GM21619 (cell line): Measurements from ENCODE around the gene GALNT7.
A peak's percentile ranks its signal among the peaks of the same experiment; 100 is the strongest.

Experiments used
- ATAC-seq: cut with Tn5 transposase; IDR thresholded peaks from one replicate; pipeline ENCODE4 v1.9.1; 2021; ENCODE audit not compliant: unreplicated experiment

Gene GALNT7

GRCh38 chr4:173261052-173261451 is 92.4 kb downstream of the GALNT7 start:
- ATAC-seq: no peak

- no peak for ATAC-seq
Observed at GRCh38 chr4:173262375-173262774, 93.8 kb downstream of the GALNT7 start.

- peak; percentile 7 for ATAC-seq
Observed at GRCh38 chr4:173264245-173264644, 95.6 kb downstream of the GALNT7 start.

GRCh38 chr4:173264684-173265185 is 96.1 kb downstream of the GALNT7 start:
- peak; percentile 91 for ATAC-seq

- ATAC-seq: no peak
Observed at GRCh38 chr4:173265751-173266150, 97.1 kb downstream of the GALNT7 start.

GRCh38 chr4:173267711-173268110 is 99.1 kb downstream of the GALNT7 start:
- no peak for ATAC-seq

GRCh38 chr4:173269280-173269679 is 100.7 kb downstream of the GALNT7 start:
- ATAC-seq: no peak

- ATAC-seq: no peak
Observed at GRCh38 chr4:173270312-173271027, 101.9 kb downstream of the GALNT7 start.

GRCh38 chr4:173272314-173272713 is 103.7 kb downstream of the GALNT7 start:
- ATAC-seq: no peak

- ATAC-seq: no peak
Observed at GRCh38 chr4:173272996-173273395, 104.4 kb downstream of the GALNT7 start.

GRCh38 chr4:173273941-173274340 is 105.3 kb downstream of the GALNT7 start:
- ATAC-seq: no peak

GRCh38 chr4:173274744-173275143 is 106.1 kb downstream of the GALNT7 start:
- no peak for ATAC-seq

- ATAC-seq: no peak
Observed at GRCh38 chr4:173275150-173275549, 106.5 kb downstream of the GALNT7 start.

- no peak for ATAC-seq
Observed at GRCh38 chr4:173277340-173277739, 108.7 kb downstream of the GALNT7 start.

- peak; percentile 34 for ATAC-seq
Observed at GRCh38 chr4:173280998-173281397, 112.4 kb downstream of the GALNT7 start.

- peak; percentile 63 for ATAC-seq
Observed at GRCh38 chr4:173281406-173282255, 113.0 kb downstream of the GALNT7 start.

GRCh38 chr4:173282256-173282562 is 113.6 kb downstream of the GALNT7 start:
- ATAC-seq: no peak

- ATAC-seq: no peak
Observed at GRCh38 chr4:173282626-173283025, 114.0 kb downstream of the GALNT7 start.

GRCh38 chr4:173284463-173284862 is 115.9 kb downstream of the GALNT7 start:
- no peak for ATAC-seq

- ATAC-seq: no peak
Observed at GRCh38 chr4:173287486-173287885, 118.9 kb downstream of the GALNT7 start.

GRCh38 chr4:173288296-173288695 is 119.7 kb downstream of the GALNT7 start:
- peak; percentile 67 for ATAC-seq

GRCh38 chr4:173288698-173289352 is 120.2 kb downstream of the GALNT7 start:
- peak; percentile 57 for ATAC-seq
